Epithelial cell of esophagus (primary cell): ENCODE measurements around the gene MCM8.

Experiments used
- DNase-seq: peaks from one replicate; pipeline ENCODE4 v3.0.0; 2010; ENCODE audit warnings: low read depth
- H3K4me3 ChIP-seq: 2 replicates; pipeline ENCODE4 v1.5.1; 2011; ENCODE audit warnings: mild to moderate bottlenecking, low read length, control low read depth
- CTCF ChIP-seq: IDR thresholded peaks from 2 replicates; pipeline ENCODE4 v1.5.1; 2011; ENCODE audit warnings: low read depth, mild to moderate bottlenecking, low read length, control low read depth, inconsistent platforms; ENCODE audit not compliant: insufficient read depth; ENCODE audit errors: missing control alignments

MCM8 gene

DNA sequence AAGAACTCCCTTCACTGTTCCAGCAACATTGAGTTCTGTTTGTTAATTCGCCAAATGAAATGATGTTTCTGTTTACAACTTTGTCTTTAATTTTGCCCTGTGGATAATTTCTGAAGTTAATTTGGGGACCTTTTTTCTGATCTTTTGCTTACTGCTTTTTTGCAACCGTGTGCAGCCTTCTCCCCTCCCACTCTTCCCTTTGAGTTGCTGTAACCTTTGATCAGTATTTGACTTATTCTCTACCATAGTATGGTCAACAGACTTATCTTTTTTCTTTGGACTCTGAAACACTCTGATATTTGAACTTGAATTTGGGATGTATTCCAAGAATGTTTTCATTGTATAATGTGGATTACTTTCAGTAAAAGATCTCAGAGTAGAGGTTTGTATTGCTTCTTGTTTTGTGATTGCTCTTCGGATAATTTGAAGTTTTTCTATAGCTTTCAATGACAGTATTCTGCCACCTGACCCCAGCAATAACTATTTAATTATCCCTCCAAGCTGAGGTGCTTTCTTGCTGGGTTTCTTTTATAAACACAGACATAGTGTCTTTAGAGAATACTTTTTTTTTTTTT is 57.2 kb downstream of the MCM8 start:
- peak overlapping the region; percentile 74 for H3K4me3 ChIP-seq

GRCh38 chr20:6008254-6008653 is 57.8 kb downstream of the MCM8 start:
- peak overlapping the region; percentile 74 for H3K4me3 ChIP-seq
- DNase-seq: peak; percentile 98
- TF ChIP-seq CTCF: no peak

More for the DNA sequence above, 57.2 kb downstream of the MCM8 start:
- no peak for TF ChIP-seq CTCF
- DNase-seq: no peak

DNA sequence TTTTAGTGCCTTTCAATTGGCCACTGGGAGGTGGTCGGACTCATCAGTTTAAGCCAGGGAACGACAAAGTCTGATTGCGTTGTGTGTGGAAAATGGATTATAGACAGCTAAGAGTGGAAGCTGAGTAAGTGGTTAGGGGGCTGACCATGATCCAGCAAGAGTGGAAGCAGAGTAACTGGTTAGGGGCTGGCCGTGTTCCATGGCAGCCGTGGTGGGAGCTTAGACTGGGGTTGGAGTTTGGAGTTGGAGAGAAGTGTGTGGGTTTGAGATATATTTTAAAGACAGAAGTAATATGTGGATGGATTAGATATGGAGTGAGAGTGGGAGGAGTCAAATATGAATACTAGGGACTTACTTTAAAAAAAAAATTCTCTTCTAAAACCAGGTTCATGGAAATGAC is 61.7 kb downstream of the MCM8 start:
- no peak for TF ChIP-seq CTCF
- no peak overlapping the region for H3K4me3 ChIP-seq
- no peak for DNase-seq

- no peak overlapping the region for H3K4me3 ChIP-seq
- TF ChIP-seq CTCF: no peak
- DNase-seq: no peak
These were observed 63.6 kb downstream of the MCM8 start for GRCh38 chr20:6014017-6014416.

DNA sequence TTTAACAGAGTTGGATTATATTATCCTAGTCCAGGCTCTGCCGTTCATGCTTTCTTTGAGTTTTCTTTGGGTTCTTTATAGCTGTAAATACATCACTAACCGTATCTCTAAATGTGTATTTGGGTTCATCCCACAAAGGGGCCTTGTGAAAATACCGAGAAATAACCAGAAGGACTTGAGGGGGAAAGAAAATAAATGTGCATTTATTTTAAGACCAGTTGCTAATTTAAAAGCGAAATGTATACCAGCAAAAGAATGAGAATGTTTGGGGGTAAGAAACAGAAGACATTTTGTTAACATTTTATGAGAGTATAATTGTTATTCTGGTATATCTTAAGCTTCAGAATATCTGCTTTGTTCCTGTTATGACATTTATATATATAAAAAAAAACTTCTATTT is 64.5 kb downstream of the MCM8 start:
- no peak overlapping the region for H3K4me3 ChIP-seq
- TF ChIP-seq CTCF: no peak
- no peak for DNase-seq

DNA sequence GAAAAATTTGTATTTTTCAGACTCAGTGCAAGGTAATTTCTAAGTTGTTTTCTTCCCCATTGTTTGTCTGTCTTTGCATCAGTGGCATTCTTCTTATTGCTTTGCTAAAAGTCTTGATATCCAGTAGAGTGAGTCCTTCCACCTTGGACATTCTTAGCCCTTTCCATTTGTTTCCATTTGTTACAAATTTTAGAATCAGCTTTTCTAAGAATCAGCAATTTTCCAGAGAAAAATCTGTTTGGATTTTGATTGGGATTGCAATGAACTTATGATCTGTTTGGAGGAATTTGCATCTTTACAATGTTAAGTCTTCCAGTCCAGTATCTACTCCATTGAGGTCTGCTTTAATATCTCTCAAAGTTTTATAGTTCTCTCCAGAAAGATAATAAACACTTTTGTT is 67.0 kb downstream of the MCM8 start:
- no peak overlapping the region for H3K4me3 ChIP-seq
- TF ChIP-seq CTCF: no peak

DNA sequence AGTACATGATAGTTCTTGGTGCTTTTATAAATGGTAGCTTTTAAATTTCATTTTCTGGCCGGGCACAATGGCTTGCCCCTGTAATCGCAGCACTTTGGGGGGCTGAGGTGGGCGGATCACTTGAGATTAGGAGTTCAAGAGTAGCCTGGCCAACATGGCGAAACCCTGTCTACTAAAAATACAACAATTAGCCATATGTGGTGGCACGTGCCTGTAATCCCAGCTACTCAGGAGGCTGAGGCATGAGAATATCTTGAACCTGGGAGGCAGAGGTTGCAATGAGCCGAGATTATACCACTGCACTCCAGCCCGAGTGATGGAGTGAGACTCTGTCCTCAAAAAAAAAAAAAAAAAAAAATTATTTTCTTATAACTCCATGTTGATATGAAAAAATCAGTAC is 67.4 kb downstream of the MCM8 start:
- DNase-seq: no peak
- TF ChIP-seq CTCF: no peak
- no peak overlapping the region for H3K4me3 ChIP-seq

More for the DNA sequence above, 67.0 kb downstream of the MCM8 start:
- DNase-seq: no peak
